ENCODE data around the gene PTPN14.
"Not testable (repeated sequence)": the region's sequence is repeated elsewhere in the genome, so short reads cannot be mapped to it uniquely, and the experiment has no call there.

Gene PTPN14

DNA sequence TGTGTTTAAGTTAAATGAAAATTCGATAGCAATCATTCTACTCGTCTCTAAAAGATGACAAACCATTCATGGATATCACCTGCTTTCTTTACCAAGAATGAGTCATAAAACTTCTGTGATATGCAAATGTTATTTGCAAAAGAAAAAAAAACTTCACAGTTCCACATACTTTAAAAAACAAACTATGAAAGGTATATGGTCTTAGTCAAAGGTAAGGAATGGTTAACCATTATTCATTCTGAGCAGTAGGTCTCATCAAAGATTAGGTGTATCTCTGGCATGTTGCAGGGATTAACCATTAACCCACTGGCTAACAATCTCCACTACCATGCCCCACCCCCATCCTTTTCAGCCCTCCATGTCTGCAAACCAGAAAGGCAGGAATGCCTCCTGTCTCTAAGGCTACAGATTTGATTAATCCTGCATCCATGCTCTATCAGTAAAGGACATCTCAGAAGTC, 44.4 kb downstream of the PTPN14 start:
- no peak for DNase-seq

- no peak for DNase-seq
Observed at GRCh38 chr1:214505134-214505533, 46.3 kb downstream of the PTPN14 start.

DNA sequence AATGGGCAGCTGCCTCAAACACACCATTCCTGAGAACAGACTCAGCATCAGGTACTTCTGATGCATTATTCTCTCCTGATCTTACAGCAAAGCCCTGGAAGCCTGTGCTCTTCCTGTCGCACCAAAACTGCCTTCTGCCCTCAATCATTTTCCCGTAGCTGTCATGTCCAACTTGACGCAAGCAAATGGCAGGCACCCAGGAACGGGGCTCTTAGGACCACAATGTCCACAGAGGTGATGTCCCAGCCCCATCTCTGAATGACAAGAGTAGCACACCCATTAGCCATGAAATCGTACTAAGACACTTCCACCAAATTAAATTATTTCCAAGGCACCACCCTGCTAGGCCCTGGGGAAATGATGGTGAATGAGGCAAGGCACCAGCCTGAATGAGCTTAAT, 47.1 kb downstream of the PTPN14 start:
- DNase-seq = no peak

DNA sequence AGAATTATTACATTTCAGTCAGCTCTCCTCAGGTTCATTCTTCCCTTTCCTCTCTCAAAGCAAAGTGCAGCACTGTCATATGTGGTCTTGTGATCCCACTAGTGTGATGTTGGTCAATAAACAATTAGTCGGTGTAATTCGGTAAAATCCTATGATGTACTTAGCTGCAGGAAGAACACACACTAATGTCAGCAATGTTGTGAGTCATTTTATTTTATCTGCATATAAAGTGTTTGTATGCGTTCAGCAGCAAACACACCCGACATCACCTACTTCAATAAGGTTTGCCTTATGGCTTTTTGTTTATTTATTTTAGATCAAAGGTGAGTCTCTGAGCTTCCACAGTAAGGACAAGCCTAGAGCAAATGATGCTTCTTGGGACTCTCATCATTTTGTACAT, 47.8 kb downstream of the PTPN14 start:
- no peak for DNase-seq

DNA sequence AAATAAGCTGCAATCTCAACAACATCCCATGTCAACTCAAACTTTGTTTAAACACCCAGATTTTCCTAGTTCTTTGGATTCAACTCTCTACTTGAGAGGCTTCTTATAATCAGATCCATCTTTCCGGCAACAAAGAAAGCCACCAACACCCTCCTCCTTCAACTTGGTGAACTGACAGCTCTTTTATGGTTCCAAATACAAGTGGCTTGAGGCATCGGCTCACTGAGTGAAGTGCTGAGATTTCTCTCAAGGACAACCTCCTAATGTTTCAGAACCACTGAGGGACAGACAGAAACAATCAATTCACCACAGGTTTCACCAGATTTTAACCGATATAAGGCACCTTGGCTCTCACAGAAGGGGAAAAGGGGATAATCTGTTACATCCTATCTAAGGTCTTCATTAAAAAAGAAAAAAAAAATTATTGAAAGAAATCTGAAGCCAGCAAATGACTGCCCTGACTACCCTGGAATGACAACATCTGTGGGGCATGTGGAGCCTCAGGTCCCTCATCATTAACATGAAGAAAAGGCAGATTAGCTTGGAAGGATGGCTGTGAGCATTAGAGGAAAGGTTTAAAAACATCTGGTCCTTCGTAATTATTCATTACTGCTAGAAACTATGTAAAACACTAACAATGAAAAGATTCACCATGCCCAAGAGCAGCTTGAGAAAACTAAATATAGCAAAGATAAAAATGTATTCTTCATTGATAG, 50.9 kb downstream of the PTPN14 start:
- no peak for DNase-seq

DNA sequence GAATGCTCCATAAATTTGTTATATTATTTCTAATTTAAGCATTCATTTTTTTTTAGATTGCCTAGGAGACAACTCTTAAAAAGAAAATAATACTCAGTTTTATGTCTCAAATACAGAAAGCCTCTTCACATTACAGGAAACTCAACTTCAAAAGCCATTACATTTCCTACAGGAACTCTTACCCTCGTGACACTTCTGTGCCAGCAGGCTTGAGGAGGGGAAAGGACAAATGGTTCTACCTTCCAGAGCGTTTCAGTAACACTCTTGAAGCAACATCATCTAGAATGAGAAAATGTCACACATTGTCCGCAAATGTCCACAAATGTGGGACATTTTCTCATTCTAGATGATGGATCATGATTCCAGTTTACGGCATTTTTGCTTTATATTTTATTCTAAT, 51.7 kb downstream of the PTPN14 start:
- DNase-seq = no peak

DNA sequence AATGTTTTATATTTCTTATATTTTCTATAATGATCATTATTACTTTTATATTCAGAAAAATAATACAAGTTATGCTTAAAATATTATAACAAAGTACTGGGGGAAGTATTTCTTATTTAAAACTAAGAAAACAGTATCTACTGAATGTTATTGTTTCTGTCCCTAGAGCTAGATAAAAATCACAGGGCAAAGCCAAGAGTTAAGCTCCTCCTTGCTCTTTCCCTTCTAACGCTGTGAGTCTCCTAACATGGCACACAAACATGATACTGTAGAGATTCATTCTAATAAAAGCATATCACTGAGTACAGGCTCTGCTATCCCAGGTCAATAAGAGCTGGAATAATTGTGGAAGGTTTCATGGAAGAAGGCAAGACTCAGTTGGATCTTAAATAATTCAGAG, 53.4 kb downstream of the PTPN14 start:
- no peak for DNase-seq

GRCh38 chr1:214496126-214496525, 55.3 kb downstream of the PTPN14 start:
- DNase-seq = no peak

- DNase-seq = no peak
Observed at GRCh38 chr1:214494706-214495105, 56.7 kb downstream of the PTPN14 start.

DNA sequence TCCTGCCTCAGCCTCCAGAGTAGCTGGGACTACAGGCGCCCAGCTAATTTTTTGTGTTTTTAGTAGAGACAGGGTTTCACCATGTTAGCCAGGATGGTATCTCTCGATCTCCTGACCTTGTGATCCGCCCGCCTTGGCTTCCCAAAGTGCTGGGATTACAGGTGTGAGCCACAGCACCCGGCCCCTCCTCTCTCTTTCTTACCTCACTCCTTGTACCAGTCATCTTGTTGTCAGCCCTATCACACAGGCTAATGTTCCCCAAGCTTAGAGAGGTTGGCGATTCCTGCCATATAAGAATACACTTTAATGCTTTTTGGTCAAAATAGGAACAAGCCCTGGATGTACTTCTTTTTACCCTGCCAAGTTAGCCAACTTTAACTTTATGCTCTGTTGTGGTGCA, 57.2 kb downstream of the PTPN14 start:
- DNase-seq = not testable (repeated sequence)

GRCh38 chr1:214493126-214493796, 58.1 kb downstream of the PTPN14 start:
- no peak for DNase-seq

GRCh38 chr1:214492401-214493075, 58.9 kb downstream of the PTPN14 start:
- no peak for DNase-seq

DNA sequence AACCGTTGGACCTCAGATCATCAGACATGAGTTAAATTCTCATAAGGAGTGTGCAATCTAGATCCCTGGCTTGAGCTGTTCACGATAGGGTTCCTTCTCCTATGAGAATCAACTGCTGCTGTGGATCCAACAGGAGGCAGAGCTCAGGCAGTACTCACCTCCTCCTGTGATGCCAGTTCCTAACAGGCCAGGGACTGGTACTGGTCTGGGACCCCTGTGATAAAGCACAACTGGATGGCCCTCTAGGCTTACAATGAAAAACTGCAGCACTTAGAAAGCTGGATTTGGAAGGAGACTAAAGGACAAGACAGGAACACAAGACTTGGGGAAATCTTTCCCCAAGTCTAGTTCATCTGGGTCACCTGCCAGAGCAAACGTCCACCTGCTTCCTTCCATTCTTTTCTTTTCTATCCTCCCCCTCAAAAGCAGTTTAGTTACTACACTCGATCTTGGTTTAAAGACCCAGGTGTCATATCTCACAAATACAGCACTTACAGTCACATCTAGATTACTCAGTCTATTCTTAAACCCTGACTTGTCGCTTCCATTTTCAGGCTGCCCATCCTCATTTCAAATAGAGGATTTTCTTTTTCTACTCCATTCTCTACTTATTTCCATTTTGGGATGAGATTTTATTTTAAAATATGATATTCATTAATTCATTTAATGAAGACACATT, 59.8 kb downstream of the PTPN14 start:
- DNase-seq = no peak

DNA sequence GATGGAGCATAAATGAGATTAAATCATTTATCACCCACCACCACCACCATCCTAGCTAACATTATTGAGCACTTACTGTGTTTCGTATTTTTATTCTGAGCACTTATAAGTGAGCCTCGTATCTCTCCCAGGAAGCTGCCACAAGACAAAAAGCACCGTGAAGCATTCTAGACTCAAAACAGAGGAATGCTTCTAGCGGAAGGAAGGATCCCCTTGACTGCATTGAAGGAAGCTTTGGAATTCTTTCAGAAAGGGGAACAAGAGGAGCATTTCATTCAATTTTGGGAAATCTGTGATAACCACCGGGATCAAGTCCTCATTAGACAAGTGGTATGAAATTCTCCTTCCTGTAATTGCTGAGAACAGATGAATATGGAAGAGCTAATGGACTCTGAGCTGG, 66.3 kb downstream of the PTPN14 start:
- DNase-seq = no peak

DNA sequence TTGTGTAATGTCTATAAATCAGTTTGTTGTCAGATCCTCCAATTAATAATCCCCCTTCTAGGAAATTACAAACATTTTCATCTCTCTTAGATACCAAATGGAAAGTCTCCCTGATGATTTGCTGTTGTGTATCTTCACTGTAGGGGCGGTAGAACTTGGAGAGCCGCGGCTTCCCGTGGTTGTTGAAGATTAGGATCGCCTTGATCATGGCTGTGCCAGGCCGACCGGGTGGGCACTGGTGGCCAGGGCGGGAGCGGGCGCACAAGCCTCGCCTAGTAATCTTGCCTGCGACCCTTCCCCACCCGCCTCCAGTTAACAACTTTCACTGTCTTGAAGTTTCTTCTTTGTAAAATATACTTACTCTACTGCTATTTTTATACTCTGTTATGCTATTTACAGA, 68.2 kb downstream of the PTPN14 start:
- DNase-seq = not testable (repeated sequence)

- not testable (repeated sequence) for DNase-seq
Observed at GRCh38 chr1:214481983-214482634, 69.3 kb downstream of the PTPN14 start.

GRCh38 chr1:214476986-214477870, 74.2 kb downstream of the PTPN14 start:
- DNase-seq = no peak

DNA sequence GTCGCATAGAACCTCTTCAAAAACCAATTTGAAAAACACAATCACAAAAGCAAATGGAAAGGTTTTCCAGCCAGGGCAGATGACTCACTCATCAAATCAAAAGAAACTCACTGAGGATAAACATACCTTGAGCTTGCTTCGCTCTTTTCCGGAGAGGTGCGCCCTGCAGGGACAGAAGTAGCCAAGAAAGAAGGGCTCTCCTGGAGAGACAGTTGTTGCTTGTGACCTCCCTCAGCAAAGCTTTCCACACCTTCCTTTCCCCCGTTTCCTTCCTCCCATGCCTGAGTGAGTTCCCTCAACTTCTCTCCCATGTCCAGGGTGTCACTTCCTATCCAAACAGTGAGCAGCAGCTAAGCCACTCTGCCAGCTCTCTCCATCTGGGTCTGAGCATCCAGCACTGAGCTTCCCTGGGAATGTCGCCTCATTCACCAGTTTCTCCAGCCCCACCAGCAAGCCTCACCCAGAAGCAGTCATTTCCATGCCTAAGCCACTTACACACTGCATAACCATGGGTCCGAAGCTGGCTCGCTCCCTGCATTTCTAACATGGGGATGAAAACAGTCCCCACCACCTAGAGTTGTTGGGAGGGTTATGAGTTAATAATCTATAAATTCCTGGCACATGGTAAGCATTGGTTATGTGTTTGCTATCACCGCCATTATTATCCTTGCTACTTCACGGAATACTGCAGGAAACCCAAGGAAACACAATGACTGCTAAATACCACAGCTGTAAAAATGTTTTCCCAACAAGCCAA, 75.0 kb downstream of the PTPN14 start:
- no peak for DNase-seq

DNA sequence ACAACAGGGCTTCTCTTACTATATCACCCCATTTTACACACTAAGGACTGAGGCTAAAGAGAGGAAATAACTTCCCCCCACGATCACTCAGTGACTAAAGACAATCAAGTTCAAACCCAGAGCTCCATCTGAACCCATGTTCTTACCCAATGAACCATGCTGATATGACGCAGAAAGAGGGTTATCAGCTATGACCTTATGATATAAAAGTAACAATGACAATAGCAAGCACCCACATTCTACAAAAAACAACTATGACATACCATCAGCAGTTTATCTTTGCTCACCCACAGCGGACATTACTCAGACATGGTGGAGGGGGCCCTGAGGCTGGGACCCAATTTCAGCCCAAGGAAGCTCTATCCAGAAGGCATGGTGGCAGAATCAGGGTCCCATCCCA, 75.7 kb downstream of the PTPN14 start:
- no peak for DNase-seq

DNA sequence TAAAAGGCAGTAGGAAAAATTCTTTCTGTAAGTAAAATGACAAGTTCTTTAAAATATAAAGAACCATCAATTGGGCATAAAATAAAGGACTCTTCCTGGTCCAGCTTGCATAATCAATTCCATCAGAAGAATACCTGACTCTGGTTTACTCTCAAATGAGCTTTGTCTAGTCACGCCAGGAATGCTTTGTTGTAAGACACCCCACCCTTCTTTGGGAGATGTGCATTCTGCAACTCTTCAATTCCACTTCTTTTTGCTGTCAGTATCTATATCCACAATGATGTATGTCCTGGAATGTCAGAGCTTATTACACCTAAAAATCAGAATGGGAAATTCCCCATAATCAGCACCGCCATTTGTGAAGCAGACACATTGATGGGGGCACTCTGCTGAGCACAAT, 76.1 kb downstream of the PTPN14 start:
- DNase-seq = no peak

GRCh38 chr1:214474467-214474866, 76.9 kb downstream of the PTPN14 start:
- no peak for DNase-seq

All from CD4-positive, alpha-beta T cell treated with Interleukin-1 beta for 1 hour (primary cell).